HG02970 (cell line): ENCODE results near the gene FAM89A.

Source experiments
- ATAC-seq: cut with Tn5 transposase; IDR thresholded peaks from one replicate; pipeline ENCODE4 v1.9.1; 2021; ENCODE audit warnings: mild to moderate bottlenecking, moderate library complexity, moderate number of reproducible peaks; ENCODE audit not compliant: unreplicated experiment, low FRiP score

FAM89A gene

DNA sequence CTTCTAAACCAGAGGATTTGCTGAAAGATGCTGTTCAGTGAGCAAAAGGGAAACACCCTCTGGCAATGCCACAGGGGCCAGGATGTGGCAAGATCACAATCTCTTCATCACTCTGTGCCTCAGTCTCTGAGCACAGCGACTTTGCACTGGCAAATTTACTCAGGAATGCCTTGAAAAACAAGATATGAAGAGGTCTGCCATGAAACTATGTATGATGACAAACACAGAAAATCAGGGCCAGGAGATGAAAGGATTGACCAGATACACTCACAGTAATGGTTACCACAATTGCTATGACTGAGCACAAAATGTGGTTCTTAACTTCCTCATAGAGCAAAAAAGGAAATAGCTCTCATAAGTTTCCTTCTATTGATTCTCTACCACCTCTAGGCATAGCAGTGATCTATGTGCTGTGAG is 67.2 kb downstream of the FAM89A start:
- no peak for ATAC-seq

DNA sequence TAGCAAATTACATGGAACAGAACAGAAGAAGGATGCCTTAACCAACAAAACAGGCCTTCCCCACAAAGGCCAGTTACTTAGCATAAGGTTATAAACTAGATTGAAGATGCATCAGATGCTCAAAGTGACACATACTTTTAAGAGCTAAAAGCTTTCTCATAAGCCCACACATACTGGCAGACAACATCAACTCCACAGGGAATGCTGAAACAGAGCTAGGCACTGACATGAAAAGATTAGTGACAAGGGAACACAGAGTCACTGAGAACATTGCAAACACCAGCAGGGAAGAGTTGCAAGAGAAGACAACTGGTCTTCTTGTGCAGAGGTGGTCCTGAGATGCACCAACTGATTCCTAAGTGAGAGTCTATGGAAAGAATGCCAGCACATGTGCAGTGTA is 68.3 kb downstream of the FAM89A start:
- no peak for ATAC-seq

DNA sequence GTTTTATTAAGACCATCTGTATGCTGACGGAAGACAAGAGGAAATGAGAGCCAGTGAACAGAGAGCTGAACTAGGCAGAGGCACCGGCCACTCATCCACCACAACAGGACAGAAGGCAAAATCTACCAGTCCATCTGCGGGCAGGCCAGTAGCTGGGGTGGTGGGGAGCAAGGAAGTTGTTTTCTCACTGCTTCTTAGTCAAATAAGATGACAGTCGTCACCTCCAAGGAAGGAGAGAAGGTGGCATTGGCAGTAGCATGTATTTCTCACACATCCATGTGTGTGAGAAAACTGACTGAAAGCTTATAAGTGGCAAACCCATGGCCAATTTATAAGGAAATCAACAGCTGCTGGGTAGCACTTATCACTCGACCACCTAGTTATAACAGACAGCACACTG is 69.6 kb downstream of the FAM89A start:
- no peak for ATAC-seq
